Activated T-helper 1 cell treated with Interleukin-2 at 50 U/mL for 16 hours (primary cell): ENCODE measurements around the gene PCSK6.

ENCODE experiments used
- DNase-seq: peaks from one replicate; pipeline ENCODE4 v3.0.0-alpha.2; 2020; ENCODE audit warnings: low read depth

The PCSK6 gene

GRCh38 chr15:101498717-101499480 lies 9.4 kb upstream of the PCSK6 start:
- DNase-seq = no peak

DNA sequence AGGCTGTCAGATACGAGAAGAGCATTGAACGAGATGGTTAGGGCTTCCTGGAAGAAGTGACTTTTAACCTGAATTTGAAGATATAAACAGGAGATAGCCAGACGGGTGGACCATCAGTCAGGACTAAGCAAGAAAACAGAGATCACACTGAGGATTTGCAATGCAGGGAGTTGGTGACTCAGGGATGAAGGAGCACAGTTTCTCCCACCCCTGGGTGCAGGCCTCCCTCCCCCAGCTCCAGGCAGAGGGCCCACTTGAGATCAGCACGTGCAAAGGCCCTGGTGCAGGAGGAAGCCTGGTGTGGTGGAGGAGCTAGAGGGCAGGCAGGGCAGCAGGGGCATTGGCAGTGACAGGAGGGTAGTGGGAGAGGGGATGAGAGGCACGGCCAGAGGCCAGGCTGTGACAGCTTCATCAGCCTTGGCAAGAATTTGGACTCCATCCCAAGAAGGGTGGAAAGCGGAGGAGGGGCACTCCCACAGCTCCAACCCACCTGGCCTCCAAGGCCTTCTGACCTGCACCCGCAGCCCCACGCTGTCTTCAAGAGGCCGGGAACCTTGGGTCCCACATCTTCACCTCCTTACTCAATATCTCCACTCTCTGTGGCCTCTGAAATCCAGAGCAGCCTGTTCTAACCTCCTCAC lies 8.7 kb upstream of the PCSK6 start:
- no peak for DNase-seq

DNA sequence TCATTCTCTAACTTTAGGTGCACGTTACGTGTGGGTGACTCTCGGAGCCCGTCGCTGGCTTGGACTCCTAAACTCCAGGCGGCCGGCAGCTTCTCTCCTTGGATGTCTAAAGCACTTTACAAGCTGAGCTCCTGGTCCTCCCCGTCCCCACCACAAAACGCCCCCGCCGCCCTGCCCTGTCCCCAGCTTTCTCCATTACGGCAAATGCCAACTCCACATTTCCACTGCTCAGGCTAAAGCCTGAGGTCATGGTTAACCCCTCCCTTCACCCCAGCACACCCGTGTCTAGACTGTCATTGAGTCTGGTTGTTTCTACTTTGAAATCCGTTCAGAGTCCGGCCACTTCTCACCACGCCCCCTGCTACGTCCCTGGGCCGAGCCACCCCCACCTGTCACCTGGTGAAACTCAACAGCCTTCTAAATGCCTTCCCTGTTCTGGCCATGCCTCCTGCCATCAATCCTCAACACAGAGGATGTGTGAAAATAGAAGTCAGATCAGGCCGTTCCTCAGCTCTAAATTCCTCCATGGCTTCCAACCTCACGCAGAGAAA lies 8.1 kb upstream of the PCSK6 start:
- DNase-seq = no peak

DNA sequence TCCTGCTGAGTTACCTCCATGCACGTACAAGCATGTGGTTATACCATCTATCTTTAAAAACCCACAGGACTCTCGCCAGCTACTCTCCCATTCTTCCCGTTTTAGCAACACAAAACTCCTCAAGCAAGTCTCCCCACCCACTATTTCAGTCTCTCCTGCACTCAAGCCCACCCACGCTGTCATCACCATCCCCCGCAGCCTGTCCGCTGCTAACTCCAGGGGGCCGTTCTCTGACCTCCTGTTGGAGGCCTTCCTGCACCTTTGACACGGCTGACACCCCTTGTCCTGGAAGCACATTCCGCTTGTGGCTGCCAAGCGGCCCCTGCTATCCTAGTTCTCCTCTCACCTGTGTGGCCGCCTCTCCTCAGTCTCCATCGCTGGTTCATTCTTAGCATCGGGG lies 7.5 kb upstream of the PCSK6 start:
- DNase-seq = no peak

- DNase-seq = no peak
Observed at GRCh38 chr15:101496198-101496986, 6.9 kb upstream of the PCSK6 start.

DNA sequence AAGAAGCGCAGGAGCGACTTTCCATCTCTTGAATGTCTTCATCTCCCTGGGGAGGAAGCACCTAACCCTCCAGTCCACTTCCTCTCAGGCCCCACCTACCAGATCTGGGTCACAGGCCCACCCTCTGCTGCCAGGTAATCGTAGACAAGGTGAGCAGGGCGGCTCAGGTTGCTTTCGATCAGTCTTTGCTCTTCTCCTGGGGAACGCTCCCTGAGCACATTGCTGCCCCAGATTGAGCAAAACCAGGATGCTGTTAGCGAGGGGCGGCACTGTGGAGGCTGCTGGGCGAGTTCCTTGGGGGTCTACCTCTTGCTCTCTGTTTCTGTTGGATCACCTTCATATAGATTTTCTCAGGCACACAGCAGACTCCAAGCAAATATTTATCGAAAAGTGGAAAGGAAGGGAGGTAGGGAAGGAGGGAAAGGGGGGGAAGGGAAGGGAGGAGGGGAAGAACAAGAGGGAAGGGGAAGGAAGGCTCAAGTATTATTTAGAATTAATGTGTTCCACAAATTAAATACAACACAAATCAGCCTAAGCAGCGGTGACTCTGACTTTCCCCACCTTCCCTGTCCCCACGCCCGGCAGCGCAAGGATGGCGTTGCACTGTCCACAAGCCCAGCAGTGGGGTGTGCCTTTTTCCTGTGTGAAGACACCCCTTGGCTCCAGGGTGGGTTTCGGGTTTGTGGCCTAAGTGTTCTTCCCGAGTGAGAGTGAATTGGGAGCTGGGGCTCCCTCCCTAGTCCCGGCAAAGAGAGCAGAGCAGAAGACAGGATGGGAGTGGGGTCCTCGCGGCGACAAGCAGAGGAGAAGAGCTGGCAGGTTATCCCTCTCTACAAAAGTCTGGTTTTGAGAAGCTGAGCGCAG lies 6.1 kb upstream of the PCSK6 start:
- no peak for DNase-seq

- DNase-seq = no peak
Observed at GRCh38 chr15:101494251-101494796, 4.8 kb upstream of the PCSK6 start.

GRCh38 chr15:101492766-101493692 lies 3.5 kb upstream of the PCSK6 start:
- no peak for DNase-seq

- DNase-seq = no peak
Observed at GRCh38 chr15:101491734-101492640, 2.5 kb upstream of the PCSK6 start.

GRCh38 chr15:101490922-101491733 lies 1.6 kb upstream of the PCSK6 start:
- DNase-seq = no peak

GRCh38 chr15:101490408-101490891 lies 943 bp upstream of the PCSK6 start:
- no peak for DNase-seq

DNA sequence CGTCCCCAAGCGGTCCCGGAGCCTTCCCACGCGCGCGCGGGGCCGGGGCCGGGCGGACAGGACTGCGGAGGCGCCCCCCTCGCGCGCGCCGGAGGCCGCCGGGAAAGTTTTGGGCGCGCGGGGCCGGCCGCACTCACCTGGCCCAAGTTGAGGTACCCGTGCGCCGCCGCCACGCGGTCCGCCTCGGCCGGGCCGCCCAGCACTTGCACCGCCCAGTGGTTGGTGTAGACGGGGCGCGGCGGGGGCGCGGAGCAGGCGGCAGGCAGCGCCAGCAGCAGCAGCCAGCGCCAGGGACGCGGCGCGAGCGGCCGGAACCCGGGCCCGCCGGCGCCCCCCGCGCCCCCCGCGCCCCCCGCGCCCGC lies 289 bp downstream of the PCSK6 start:
- DNase-seq = no peak

- no peak for DNase-seq
Observed at GRCh38 chr15:101488300-101489164, 975 bp downstream of the PCSK6 start.

GRCh38 chr15:101486696-101487459 lies 2.6 kb downstream of the PCSK6 start:
- DNase-seq = no peak

GRCh38 chr15:101483462-101483861 lies 6.0 kb downstream of the PCSK6 start:
- DNase-seq = no peak
